Progenitor cell of endocrine pancreas (in vitro differentiated cells): ENCODE measurements around the gene ACSF3. TPM values are rescaled to one million over a fixed set of nuclear protein-coding genes. Genes with fewer than 3 reads are reported as not detected.

Source experiments
- DNase-seq: peaks from one replicate; pipeline ENCODE4 v3.0.0; 2021; ENCODE audit warnings: low spot score; ENCODE audit not compliant: unreplicated experiment
- H3K27ac Mint-ChIP-seq: 2 replicates; pipeline ENCODE4 v1.8.0; 2021; ENCODE audit warnings: mild to moderate bottlenecking, moderate library complexity, mixed read lengths
- H3K27me3 Mint-ChIP-seq: 2 replicates; pipeline ENCODE4 v1.8.0; 2021; ENCODE audit warnings: mixed read lengths
- H3K36me3 Mint-ChIP-seq: 2 replicates; pipeline ENCODE4 v1.8.0; 2022; ENCODE audit warnings: mixed read lengths; ENCODE audit not compliant: insufficient read depth
- H3K4me1 Mint-ChIP-seq: 2 replicates; pipeline ENCODE4 v1.8.0; 2021; ENCODE audit warnings: low read depth, mixed read lengths
- H3K4me3 Mint-ChIP-seq: 2 replicates; pipeline ENCODE4 v1.8.0; 2021; ENCODE audit warnings: low read depth, mild to moderate bottlenecking, moderate library complexity, mixed read lengths
- H3K9me3 Mint-ChIP-seq: 2 replicates; pipeline ENCODE4 v1.8.0; 2021; ENCODE audit warnings: low read depth, mixed read lengths
- CTCF ChIP-seq: fragments of 200-600 bp; sonication (generic); IDR thresholded peaks from one replicate; pipeline ENCODE4 v1.5.0; 2021; ENCODE audit warnings: antibody characterized with exemption, mild to moderate bottlenecking; ENCODE audit not compliant: unreplicated experiment
- total RNA-seq: library from RNA; stranded (reverse); gene quantifications from 2 replicates; pipeline ENCODE4 v1.2.1, GENCODE V29; 2021

The ACSF3 gene
- total RNA-seq, 1 donor from 2014 or later = 31.3 TPM

- no peak overlapping the region for H3K4me3 Mint-ChIP-seq
- H3K9me3 Mint-ChIP-seq = peaks cover 5% of the 10 kb centered on the region
- TF ChIP-seq CTCF = no peak
- H3K27me3 Mint-ChIP-seq = peaks cover 41% of the 10 kb centered on the region
- H3K36me3 Mint-ChIP-seq = peaks cover 1% of the 10 kb centered on the region
- DNase-seq = no peak
- H3K27ac Mint-ChIP-seq = no peak overlapping the region
- H3K4me1 Mint-ChIP-seq = peaks cover 4% of the 10 kb centered on the region
Observed at GRCh38 chr16:89199241-89200123, 105.8 kb downstream of the ACSF3 start.

GRCh38 chr16:89200124-89200849 lies 106.6 kb downstream of the ACSF3 start, which contains the start of gene SLC22A31:
Gene SLC22A31 (minus strand): TSS chr16:89200537. CDS start chr16:89200501, 36 bp downstream.
- H3K27me3 Mint-ChIP-seq = peaks cover 41% of the 10 kb centered on the region
- peak within 1 kb of the TSS; percentile 51 for H3K4me3 Mint-ChIP-seq
- no peak for DNase-seq
- peaks cover 1% of the 10 kb centered on the region for H3K36me3 Mint-ChIP-seq
- peaks cover 5% of the 10 kb centered on the region for H3K9me3 Mint-ChIP-seq
- no peak for TF ChIP-seq CTCF
- peaks cover 4% of the 10 kb centered on the region for H3K4me1 Mint-ChIP-seq
- H3K27ac Mint-ChIP-seq = no peak within 1 kb of the TSS

GRCh38 chr16:89200850-89201411 lies 107.3 kb downstream of the ACSF3 start:
- peaks cover 41% of the 10 kb centered on the region for H3K27me3 Mint-ChIP-seq

GRCh38 chr16:89201439-89202377 lies 108.1 kb downstream of the ACSF3 start:
- TF ChIP-seq CTCF = no peak
- H3K27me3 Mint-ChIP-seq = peaks cover 43% of the 10 kb centered on the region
- DNase-seq = peak; percentile 87
- peak overlapping the region; percentile 68 for H3K4me3 Mint-ChIP-seq
- peaks cover 1% of the 10 kb centered on the region for H3K36me3 Mint-ChIP-seq
- H3K27ac Mint-ChIP-seq = peak overlapping the region; percentile 16
- peaks cover 5% of the 10 kb centered on the region for H3K9me3 Mint-ChIP-seq
- H3K4me1 Mint-ChIP-seq = peaks cover 4% of the 10 kb centered on the region

More at GRCh38 chr16:89200850-89201411, 107.3 kb downstream of the ACSF3 start:
- Mint-ChIP-seq H3K4me1 (peaks cover 4% of the 10 kb centered on the region), H3K36me3 (peaks cover 1% of the 10 kb centered on the region), H3K27ac (no peak overlapping the region), H3K4me3 (peak overlapping the region; percentile 51), H3K9me3 (peaks cover 5% of the 10 kb centered on the region)
- TF ChIP-seq CTCF = no peak
- DNase-seq = no peak
